Nephron (organoid): Measurements from ENCODE around the gene KCNQ5.
A peak's percentile ranks its signal among the peaks of the same experiment; 100 is the strongest.

Experiments
- H3K27ac Mint-ChIP-seq, 3 experiments: 2 replicates each; pipeline ENCODE4 v1.8.0; 2020; ENCODE audit warnings: mixed read lengths in 3 of 3, mild to moderate bottlenecking in 2 of 3, moderate library complexity in 1 of 3
- H3K27me3 Mint-ChIP-seq: 2 replicates; pipeline ENCODE4 v1.8.0; 2021; ENCODE audit warnings: low read depth, mild to moderate bottlenecking, moderate library complexity, mixed read lengths
- H3K36me3 Mint-ChIP-seq: 2 replicates; pipeline ENCODE4 v1.8.0; 2020; ENCODE audit warnings: low read depth, mixed read lengths
- H3K4me1 Mint-ChIP-seq: 2 replicates; pipeline ENCODE4 v1.8.0; 2020; ENCODE audit warnings: mixed read lengths
- H3K4me3 Mint-ChIP-seq, 3 experiments: 2 replicates each; pipeline ENCODE4 v1.8.0; 2020; ENCODE audit warnings: mild to moderate bottlenecking in 3 of 3, mixed read lengths in 3 of 3, moderate library complexity in 2 of 3
- H3K9me3 Mint-ChIP-seq: 2 replicates; pipeline ENCODE4 v1.8.0; 2020; ENCODE audit warnings: mixed read lengths
- CTCF ChIP-seq, 3 experiments: fragments of 200-600 bp; sonication (generic); IDR thresholded peaks; one replicate each; pipeline ENCODE4 v1.5.0; 2021; ENCODE audit warnings: antibody characterized with exemption in 3 of 3; ENCODE audit not compliant: unreplicated experiment in 3 of 3

Gene KCNQ5

DNA sequence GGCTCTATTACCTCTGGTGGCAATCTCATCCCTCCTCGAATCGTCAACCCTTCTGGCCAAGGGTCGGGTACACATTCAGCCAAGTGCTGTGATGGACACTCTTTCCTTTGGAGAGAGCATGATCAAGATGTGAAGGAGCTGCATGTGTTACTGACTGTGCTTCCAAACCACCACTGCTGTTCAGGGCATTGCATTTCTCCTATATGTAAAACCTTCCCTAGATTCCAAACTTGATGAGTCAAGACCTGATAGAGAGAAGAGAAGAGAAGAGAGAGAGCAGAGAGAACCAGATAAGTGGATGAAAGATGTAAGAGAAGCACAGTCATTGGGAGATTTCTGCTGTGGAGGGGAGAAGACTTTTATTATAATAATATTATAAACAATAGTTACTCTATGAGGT, 162.2 kb downstream of the KCNQ5 start:
- Mint-ChIP-seq H3K4me1 (no peaks in the 10 kb centered on the region), H3K4me3 (no peak overlapping the region), H3K27me3 (no peaks in the 10 kb centered on the region), H3K9me3 (no peaks in the 10 kb centered on the region), H3K27ac (peak overlapping the region in 1 of 3 experiments; percentile 51), H3K36me3 (no peaks in the 10 kb centered on the region)
- no peak for TF ChIP-seq CTCF (IDR thresholded peaks at IDR 0.05; ENCODE audit: unreplicated experiment in 3 of 3)

GRCh38 chr6:72784581-72784980, 162.7 kb downstream of the KCNQ5 start:
- Mint-ChIP-seq H3K9me3 (no peaks in the 10 kb centered on the region), H3K36me3 (no peaks in the 10 kb centered on the region), H3K4me1 (no peaks in the 10 kb centered on the region), H3K27me3 (no peaks in the 10 kb centered on the region), H3K27ac (no peak overlapping the region), H3K4me3 (no peak overlapping the region)
- TF ChIP-seq CTCF (IDR thresholded peaks at IDR 0.05; ENCODE audit: unreplicated experiment in 3 of 3), result no peak

GRCh38 chr6:72787391-72788031, 165.6 kb downstream of the KCNQ5 start:
- no peak for TF ChIP-seq CTCF (IDR thresholded peaks at IDR 0.05; ENCODE audit: unreplicated experiment in 3 of 3)
- no peak overlapping the region for H3K4me3 Mint-ChIP-seq

DNA sequence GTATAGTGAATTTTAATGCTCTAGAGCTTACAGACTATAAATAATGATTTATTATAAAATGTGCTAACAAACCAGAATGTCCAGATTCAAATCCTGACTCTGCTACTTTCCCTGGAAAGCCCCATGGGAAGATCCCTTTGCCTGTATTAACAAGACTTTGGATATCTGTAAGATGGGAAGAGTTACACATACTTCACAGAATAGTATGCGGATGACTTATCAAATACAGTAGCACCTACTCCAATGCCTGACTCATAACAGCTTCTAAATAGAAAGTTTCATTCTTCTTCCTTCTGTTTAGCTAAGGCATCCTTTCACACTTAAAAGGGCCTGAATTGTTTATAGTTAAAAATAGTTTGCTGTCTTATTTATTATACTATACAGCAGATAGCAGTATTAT, 166.3 kb downstream of the KCNQ5 start:
- Mint-ChIP-seq H3K27ac (no peak overlapping the region), H3K27me3 (no peaks in the 10 kb centered on the region), H3K36me3 (no peaks in the 10 kb centered on the region), H3K4me3 (no peak overlapping the region), H3K4me1 (no peaks in the 10 kb centered on the region), H3K9me3 (no peaks in the 10 kb centered on the region)
- no peak for TF ChIP-seq CTCF (IDR thresholded peaks at IDR 0.05; ENCODE audit: unreplicated experiment in 3 of 3)

More at GRCh38 chr6:72787391-72788031, 165.6 kb downstream of the KCNQ5 start:
- H3K36me3 Mint-ChIP-seq, result no peaks in the 10 kb centered on the region
- H3K27ac Mint-ChIP-seq, result no peak overlapping the region
- H3K9me3 Mint-ChIP-seq, result no peaks in the 10 kb centered on the region
- H3K27me3 Mint-ChIP-seq, result no peaks in the 10 kb centered on the region
- no peaks in the 10 kb centered on the region for H3K4me1 Mint-ChIP-seq

GRCh38 chr6:72789145-72789544, 167.3 kb downstream of the KCNQ5 start:
- no peak for TF ChIP-seq CTCF (IDR thresholded peaks at IDR 0.05; ENCODE audit: unreplicated experiment in 3 of 3)
- no peaks in the 10 kb centered on the region for H3K27me3 Mint-ChIP-seq
- no peaks in the 10 kb centered on the region for H3K9me3 Mint-ChIP-seq
- no peaks in the 10 kb centered on the region for H3K36me3 Mint-ChIP-seq
- H3K4me3 Mint-ChIP-seq, result no peak overlapping the region
- no peaks in the 10 kb centered on the region for H3K4me1 Mint-ChIP-seq
- no peak overlapping the region for H3K27ac Mint-ChIP-seq

- Mint-ChIP-seq H3K27ac (no peak overlapping the region), H3K9me3 (no peaks in the 10 kb centered on the region), H3K4me1 (no peaks in the 10 kb centered on the region), H3K4me3 (no peak overlapping the region), H3K27me3 (no peaks in the 10 kb centered on the region), H3K36me3 (no peaks in the 10 kb centered on the region)
- no peak for TF ChIP-seq CTCF (IDR thresholded peaks at IDR 0.05; ENCODE audit: unreplicated experiment in 3 of 3)
These were observed 170.8 kb downstream of the KCNQ5 start for GRCh38 chr6:72792692-72793091.
